H1 (cell line): Measurements from ENCODE around the gene MIOX. TPM values are rescaled to one million over a fixed set of nuclear protein-coding genes. Genes with fewer than 3 reads are reported as not detected.

Source experiments
- CTCF ChIA-PET: fragments of 300-600 bp; sonication (Branson Sonifier 250); formaldehyde crosslinking; loops from one replicate; lab custom pipeline; 2021; ENCODE audit not compliant: partially characterized antibody; lab: Charles Lee
- POLR2A ChIA-PET: fragments of 300-600 bp; sonication (Branson Sonifier 250); formaldehyde crosslinking; loops from one replicate; lab custom pipeline; 2021; ENCODE audit warnings: inconsistent platforms; ENCODE audit not compliant: partially characterized antibody; lab: Charles Lee
- DNase-seq, 2 experiments: peaks; one replicate each; pipeline versions ENCODE4 v3.0.0 to v3.0.0-alpha.2; 2010 to 2022; ENCODE audit warnings: low spot score in 2 of 2, low read depth in 1 of 2, mixed read lengths in 1 of 2
- FAIRE-seq: peaks from 2 replicates; lab custom pipeline; 2011; peaks lifted over from hg19 to GRCh38; lab: Jason Lieb, UNC
- H2AFZ ChIP-seq: 2 replicates; pipeline ENCODE4 v1.8.1; 2012; ENCODE audit warnings: low read length, inconsistent platforms
- H2AK5ac ChIP-seq: 2 replicates; pipeline ENCODE4 v1.6.1; 2013; ENCODE audit warnings: low read depth, low read length
- H2BK120ac ChIP-seq: replicated peaks from 2 replicates; pipeline ENCODE3; 2013; ENCODE audit warnings: low read depth, low read length, inconsistent platforms
- H2BK12ac ChIP-seq: 2 replicates; pipeline ENCODE4 v1.6.1; 2013; ENCODE audit warnings: low read depth, low read length
- H2BK15ac ChIP-seq: 2 replicates; pipeline ENCODE4 v1.6.1; 2013; ENCODE audit warnings: low read length
- H2BK20ac ChIP-seq: 2 replicates; pipeline ENCODE4 v1.6.1; 2013; ENCODE audit warnings: low read length
- H2BK5ac ChIP-seq: 2 replicates; pipeline ENCODE4 v1.6.1; 2013; ENCODE audit warnings: low read depth, low read length
- H3K14ac ChIP-seq: 2 replicates; pipeline ENCODE4 v1.6.1; 2013; ENCODE audit warnings: inconsistent platforms; ENCODE audit not compliant: insufficient read length
- H3K18ac ChIP-seq: 2 replicates; pipeline ENCODE4 v1.6.1; 2013; ENCODE audit warnings: low read length; ENCODE audit errors: extremely low read depth
- H3K23ac ChIP-seq: 2 replicates; pipeline ENCODE4 v1.6.1; 2013; ENCODE audit warnings: inconsistent platforms; ENCODE audit not compliant: insufficient read length
- H3K23me2 ChIP-seq: 2 replicates; pipeline ENCODE4 v1.6.1; 2013; ENCODE audit warnings: low read depth, low read length
- H3K27ac ChIP-seq: 2 replicates; pipeline ENCODE4 v1.6.1; 2011; ENCODE audit warnings: low read depth, low read length, inconsistent platforms
- H3K27me3 ChIP-seq, 4 experiments: replicated peaks in 1 of 4; 1 replicate in 1 of 4; 2 replicates in 3 of 4; pipeline versions ENCODE4 v1.6.1 to v1.8.1; 2011 to 2013; ENCODE audit warnings: low read length in 3 of 4, mild to moderate bottlenecking in 3 of 4, inconsistent platforms in 2 of 4, mixed read lengths in 2 of 4, moderate library complexity in 1 of 4; ENCODE audit not compliant: control insufficient read depth in 3 of 4, insufficient read depth in 3 of 4; ENCODE audit errors: extremely low read depth in 1 of 4
- H3K36me3 ChIP-seq, 4 experiments: 2 replicates each; pipeline versions ENCODE4 v1.6.1 to v1.8.1; 2011 to 2013; ENCODE audit warnings: mild to moderate bottlenecking in 4 of 4, low read length in 3 of 4, moderate library complexity in 2 of 4, control low read depth in 1 of 4, inconsistent platforms in 1 of 4; ENCODE audit not compliant: insufficient read depth in 4 of 4, control insufficient read depth in 2 of 4
- H3K4ac ChIP-seq: replicated peaks from 2 replicates; pipeline ENCODE3; 2013; ENCODE audit warnings: low read length, low read depth, mixed read lengths, inconsistent platforms; ENCODE audit not compliant: insufficient read length
- H3K4me1 ChIP-seq, 4 experiments: replicated peaks in 1 of 4; 1 replicate in 1 of 4; 2 replicates in 3 of 4; pipeline versions ENCODE4 v1.6.1 to v1.8.1; 2011 to 2013; ENCODE audit warnings: low read length in 3 of 4, inconsistent platforms in 2 of 4, mixed read lengths in 1 of 4; ENCODE audit not compliant: insufficient read depth in 4 of 4, control insufficient read depth in 3 of 4
- H3K4me2 ChIP-seq, 2 experiments: 2 replicates each; pipeline versions ENCODE4 v1.6.1 to v1.8.1; 2011 to 2013; ENCODE audit warnings: low read depth in 2 of 2, low read length in 2 of 2, control low read depth in 1 of 2, inconsistent platforms in 1 of 2, mild to moderate bottlenecking in 1 of 2; ENCODE audit not compliant: insufficient read depth in 1 of 2
- H3K4me3 ChIP-seq, 4 experiments: fragments of 200-600, 300-600 bp in 1 of 4; sonication (generic), shearing (Covaris generic), sonication (Bioruptor Twin) in 1 of 4; 2 replicates each; pipeline versions ENCODE4 v1.5.1 to v1.8.1; 2011 to 2016; ENCODE audit warnings: low read length in 4 of 4, low read depth in 3 of 4, control low read depth in 2 of 4, inconsistent platforms in 2 of 4, mild to moderate bottlenecking in 2 of 4, mixed read lengths in 1 of 4, moderate library complexity in 1 of 4; ENCODE audit not compliant: insufficient read depth in 2 of 4; ENCODE audit errors: extremely low read depth in 1 of 4
- H3K56ac ChIP-seq: replicated peaks from 2 replicates; pipeline ENCODE3; 2013; ENCODE audit warnings: low read depth, mild to moderate bottlenecking, mixed read lengths, low read length, inconsistent platforms; ENCODE audit not compliant: insufficient read length
- H3K79me1 ChIP-seq: 2 replicates; pipeline ENCODE4 v1.6.1; 2013; ENCODE audit warnings: low read depth, low read length, control low read depth
- H3K79me2 ChIP-seq, 2 experiments: 2 replicates each; pipeline versions ENCODE4 v1.6.1 to v1.8.1; 2012 to 2013; ENCODE audit warnings: low read length in 2 of 2, mild to moderate bottlenecking in 2 of 2, inconsistent platforms in 1 of 2; ENCODE audit not compliant: insufficient read depth in 2 of 2, control insufficient read depth in 1 of 2
- H3K9ac ChIP-seq, 4 experiments: replicated peaks in 1 of 4; 1 replicate in 1 of 4; 2 replicates in 3 of 4; pipeline versions ENCODE4 v1.6.1 to v1.8.1; 2011 to 2013; ENCODE audit warnings: low read depth in 3 of 4, low read length in 3 of 4, control low read depth in 2 of 4, mild to moderate bottlenecking in 2 of 4, moderate library complexity in 2 of 4, inconsistent platforms in 1 of 4; ENCODE audit errors: extremely low read depth in 1 of 4
- H3K9me3 ChIP-seq, 2 experiments: 2 replicates each; pipeline versions ENCODE4 v1.6.1 to v1.8.1; 2012 to 2013; ENCODE audit warnings: mild to moderate bottlenecking in 2 of 2, moderate library complexity in 2 of 2, control low read depth in 1 of 2, inconsistent platforms in 1 of 2, low read depth in 1 of 2, low read length in 1 of 2, mixed read lengths in 1 of 2; ENCODE audit not compliant: insufficient read depth in 2 of 2
- H4K20me1 ChIP-seq, 2 experiments: replicated peaks in 1 of 2; 2 replicates each; pipeline versions ENCODE3 to v1.8.1; 2011 to 2013; ENCODE audit warnings: inconsistent platforms in 2 of 2, low read length in 2 of 2, mild to moderate bottlenecking in 1 of 2; ENCODE audit not compliant: insufficient read depth in 2 of 2, control insufficient read depth in 1 of 2
- H4K5ac ChIP-seq: 2 replicates; pipeline ENCODE4 v1.6.1; 2013; ENCODE audit warnings: low read length, low read depth, mixed read lengths, inconsistent platforms; ENCODE audit not compliant: insufficient read length
- H4K8ac ChIP-seq: 2 replicates; pipeline ENCODE4 v1.8.0; 2013; ENCODE audit warnings: mild to moderate bottlenecking, moderate library complexity, low read length, inconsistent platforms; ENCODE audit not compliant: insufficient read depth; ENCODE audit errors: extremely low read depth
- H4K91ac ChIP-seq: replicated peaks from 2 replicates; pipeline ENCODE3; 2013; ENCODE audit warnings: low read length, mixed read lengths, inconsistent platforms; ENCODE audit not compliant: insufficient read length
- EP300 ChIP-seq, 2 experiments: IDR thresholded peaks; 1 replicate in 1 of 2; 2 replicates in 1 of 2; pipeline ENCODE4 v1.6.1; 2011 to 2012; ENCODE audit warnings: low read depth in 2 of 2, low read length in 2 of 2, mild to moderate bottlenecking in 2 of 2, borderline replicate concordance in 1 of 2, inconsistent platforms in 1 of 2, moderate library complexity in 1 of 2
- JUN ChIP-seq: IDR thresholded peaks from 2 replicates; pipeline ENCODE4 v1.6.1; 2011; ENCODE audit warnings: low read depth, mild to moderate bottlenecking, improper control_type of control experiment, low read length
- KDM1A ChIP-seq: fragments of 200-600, 300-600 bp; sonication (generic); IDR thresholded peaks from 2 replicates; pipeline ENCODE4 v1.7.1; 2016; ENCODE audit warnings: mild to moderate bottlenecking, low read length, borderline replicate concordance
- KDM4A ChIP-seq: IDR thresholded peaks from one replicate; pipeline ENCODE4 v1.7.1; 2012; ENCODE audit warnings: low read depth, mild to moderate bottlenecking, moderate library complexity, low read length, inconsistent platforms; ENCODE audit not compliant: severe bottlenecking
- KDM5A ChIP-seq: fragments of 200-600 bp; IDR thresholded peaks from 2 replicates; pipeline ENCODE4 v1.7.1; 2012; ENCODE audit warnings: mild to moderate bottlenecking, low read length, inconsistent platforms, mixed read lengths
- NRF1 ChIP-seq: IDR thresholded peaks from 2 replicates; pipeline ENCODE4 v1.6.1; 2011; ENCODE audit warnings: mild to moderate bottlenecking, low read depth, low read length, improper control_type of control experiment
- SIN3A ChIP-seq, 2 experiments: IDR thresholded peaks in 1 of 2; conservative IDR thresholded peaks in 1 of 2; 2 replicates each; pipeline ENCODE4 v1.6.1; 2011 to 2012; ENCODE audit warnings: low read length in 2 of 2, improper control_type of control experiment in 1 of 2, low read depth in 1 of 2, mild to moderate bottlenecking in 1 of 2
- SP2 ChIP-seq: IDR thresholded peaks from 2 replicates; pipeline ENCODE4 v1.6.1; 2012; ENCODE audit warnings: mild to moderate bottlenecking, low read length, inconsistent platforms
- SRF ChIP-seq: IDR thresholded peaks from 2 replicates; pipeline ENCODE4 v1.6.1; 2011; ENCODE audit warnings: mild to moderate bottlenecking, low read depth, low read length, moderate library complexity
- YY1 ChIP-seq: IDR thresholded peaks from 2 replicates; pipeline ENCODE4 v1.6.1; 2011; ENCODE audit warnings: low read depth, mild to moderate bottlenecking, low read length
- WGBS, 2 experiments: shearing (Covaris generic) in 1 of 2; methylation state at CpG; one replicate each; pipeline versions ENCODE4 v1.1.6 to v1.1.7; 2013 to 2015; ENCODE audit warnings: low lambda C conversion rate in 2 of 2, mixed read lengths in 2 of 2, inconsistent platforms in 1 of 2, low coverage in 1 of 2, missing lambda C conversion rate in 1 of 2; ENCODE audit not compliant: insufficient replicate concordance in 2 of 2, insufficient coverage in 1 of 2, insufficient read length in 1 of 2; ENCODE audit errors: extremely low coverage in 1 of 2, missing lambda C conversion rate in 1 of 2; 5-methylcytosine and 5-hydroxymethylcytosine counted together
- polyA plus RNA-seq, 7 experiments: library from polyadenylated mRNA; depleted of rRNA in 3 of 7; stranded (reverse) in 5 of 7; unstranded in 2 of 7; fragments of >200 nt in 5 of 7; fragments of 200-250 nt in 2 of 7; gene quantifications; 1 replicate in 5 of 7; 2 replicates in 1 of 7; 4 replicates in 1 of 7; pipeline versions ENCODE4 v1.2.1 to v1.2.3, GENCODE V29; 2011 to 2013; ENCODE audit warnings: missing spikeins in 2 of 7, mixed read lengths in 2 of 7
- total RNA-seq: library from RNA; stranded (reverse); fragmentation: NEBNext Ultra II Directional; extraction: Animal tissue kit (Norgen Biotek cat#: 25700); gene quantifications from 2 replicates; pipeline ENCODE4 v1.2.1, GENCODE V29; 2021

Gene MIOX
- total and polyA plus RNA-seq, 2 of the 8 experiments (the other 6 are each of a cell fraction or from before 2014, with no cell fraction given), result 0.30 to 0.32 TPM

DNA sequence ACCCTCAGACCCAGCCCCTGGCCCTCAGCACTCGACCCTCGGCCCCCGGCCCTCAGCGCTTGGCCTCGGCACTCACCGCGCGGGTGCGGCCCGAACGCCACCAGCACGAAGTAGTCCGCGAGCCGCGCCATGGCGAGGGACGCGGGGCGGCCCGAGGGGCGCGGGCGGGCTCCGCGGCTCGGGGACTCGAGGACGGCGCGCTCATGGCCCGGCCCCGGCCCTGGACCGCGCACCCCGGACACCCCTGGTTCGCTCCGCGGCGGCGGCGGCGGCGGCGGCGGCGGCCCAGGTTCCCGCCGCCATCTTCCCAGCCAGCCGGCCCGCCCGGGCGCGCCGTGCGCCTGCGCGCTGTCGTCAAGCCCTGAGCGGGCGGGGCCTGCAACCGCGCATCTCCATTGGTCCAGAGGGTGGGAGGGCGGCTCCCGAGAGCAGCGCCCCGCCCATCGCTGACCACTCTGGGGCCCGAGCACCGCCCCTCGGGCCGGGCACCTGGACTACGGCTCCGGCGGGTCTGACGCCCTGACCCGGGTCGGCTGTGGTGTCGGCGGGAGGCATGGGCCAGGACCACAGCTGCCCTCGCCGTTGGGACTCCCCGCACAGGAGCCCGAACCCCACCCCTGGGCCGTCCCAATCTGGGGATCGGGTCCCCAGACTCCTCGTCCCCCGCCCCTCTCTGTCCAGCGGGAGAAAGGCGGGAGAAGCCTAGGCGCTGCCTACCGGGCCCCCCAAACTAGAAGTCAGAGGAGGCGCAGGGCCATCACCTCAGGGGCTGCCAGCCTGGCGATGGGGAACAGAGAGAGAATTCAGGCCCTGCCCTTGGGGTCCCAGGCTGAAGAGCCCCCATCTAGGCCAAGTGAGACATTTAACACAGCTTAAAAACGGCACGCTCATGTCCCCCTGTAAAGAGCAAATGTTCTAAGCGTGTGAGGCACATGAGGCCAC, 11.7 kb upstream of the MIOX start, which contains the start of gene SBF1:
TSS of gene SBF1 (minus strand) at position 326 of the 942 bp plus-strand sequence. CDS start at position 131, 195 bp downstream.
- Histone ChIP-seq H3K23me2 (peaks cover 8% of the 10 kb centered on the region; the same call in 1 of the 2 replicates), H2BK5ac (peak within 1 kb of the TSS; percentile 44; the same call in 1 of the 2 replicates), H3K27me3 (peaks cover 1 to 9% (median 4%) of the 10 kb centered on the region in 4 experiments; a peak in 6 of 7 replicates), H2BK20ac (peak within 1 kb of the TSS; percentile 95; the same call in 1 of the 2 replicates), H4K20me1 (peaks cover 34 to 40% of the 10 kb centered on the region in 2 experiments), H3K79me2 (peaks cover 0 to 44% of the 10 kb centered on the region in 2 experiments; a peak in 3 of 4 replicates), H3K4me1 (peaks cover 0 to 25% (median 16%) of the 10 kb centered on the region in 4 experiments; a peak in 6 of 7 replicates), H3K79me1 (peaks cover 24% of the 10 kb centered on the region), H4K8ac (peak within 1 kb of the TSS; percentile 92), H3K4me2 (peak within 1 kb of the TSS; percentile 67 to 81), H3K14ac (no peak within 1 kb of the TSS), H3K56ac (peak within 1 kb of the TSS; percentile 82), H3K36me3 (no peaks in the 10 kb centered on the region), H3K18ac (peak within 1 kb of the TSS; percentile 78), H4K5ac (no peak within 1 kb of the TSS), H3K4me3 (peak within 1 kb of the TSS; percentile 53 to 84 (median 60)), H3K23ac (no peak within 1 kb of the TSS), H2AK5ac (0 out of 2 replicates have a peak within 1 kb of the TSS, but pooled peaks have one; percentile 3), H2BK15ac (peak within 1 kb of the TSS; percentile 19; the same call in 1 of the 2 replicates), H3K9ac (peak within 1 kb of the TSS; percentile 35 to 96 (median 58)), H2AFZ (no peak within 1 kb of the TSS), H3K27ac (no peak within 1 kb of the TSS; the same call in 1 of the 2 replicates), H3K9me3 (no peaks in the 10 kb centered on the region), H4K91ac (peak within 1 kb of the TSS; percentile 52), H2BK12ac (peak within 1 kb of the TSS; percentile 39; the same call in 1 of the 2 replicates), H2BK120ac (peak within 1 kb of the TSS; percentile 15), H3K4ac (peak within 1 kb of the TSS; percentile 85)
- POLR2A ChIA-PET, result interaction anchor here (0.8 to 2.0 kb wide), 3 partner anchors 9 to 50 kb away, joined by 3 to 20 read pairs (median 6); partner anchors contain the start of gene SCO2
- 12% methylated on average over 29 of the region's 97 CpGs; no CpG with 5 or more reads in 1 of the 2 experiments for WGBS, 2 experiments
- DNase-seq, result peak in 1 of 2 experiments; percentile 95
- CTCF ChIA-PET, result interaction anchor here (1.7 kb wide), 1 partner anchor 51 kb away, joined by 4 read pairs; the partner anchor contains the start of gene SCO2
- no peak for FAIRE-seq
- no peak for TF ChIP-seq EP300 (IDR thresholded peaks at IDR 0.05; ENCODE audit: borderline replicate concordance in 1 of 2, low read depth in 2 of 2, low read length in 2 of 2)
- no peak for TF ChIP-seq SP2
- no peak for TF ChIP-seq SIN3A (conservative IDR thresholded peaks at IDR 0.05 in 1 of 2, IDR thresholded peaks at IDR 0.05 in 1 of 2; ENCODE audit: low read depth in 1 of 2, low read length in 2 of 2)
- no peak for TF ChIP-seq JUN
- no peak for TF ChIP-seq KDM1A
- peak; percentile 74 for TF ChIP-seq NRF1
- no peak for TF ChIP-seq KDM5A
- TF ChIP-seq SRF, result no peak
- peak; percentile 51 for TF ChIP-seq KDM4A
- peak; percentile 87; the same call in 1 of the 2 replicates for TF ChIP-seq YY1
